B cell (primary cell): ENCODE data around the gene SIRT3. TPM values are rescaled to one million over a fixed set of nuclear protein-coding genes. Genes with fewer than 3 reads are reported as not detected.

ENCODE experiments used
- ATAC-seq: fragments of 200-7000 bp; cut with Tn5 transposase; one replicate; pipeline ENCODE4 v1.10.0; 2021; ENCODE audit warnings: low read depth, mild to moderate bottlenecking, moderate number of reproducible peaks, moderate library complexity
- CTCF ChIA-PET: fragments of 350-600 bp; sonication (Branson Sonifier 250); formaldehyde crosslinking; loops from one replicate; lab custom pipeline; 2021; ENCODE audit warnings: antibody characterized with exemption, inconsistent platforms; lab: Charles Lee
- POLR2A ChIA-PET: fragments of 350-600 bp; sonication (Branson Sonifier 250); formaldehyde crosslinking; loops from one replicate; lab custom pipeline; 2021; ENCODE audit warnings: antibody characterized with exemption; lab: Charles Lee
- DNase-seq: peaks from one replicate; pipeline ENCODE4 v3.0.0; 2013
- H2AFZ ChIP-seq: 2 replicates; pipeline ENCODE4 v1.6.1; 2012; ENCODE audit warnings: mild to moderate bottlenecking, low read depth, low read length; ENCODE audit not compliant: insufficient read depth, poor library complexity, severe bottlenecking
- H3K27ac ChIP-seq, 2 donors: 1 replicate in 1 of 2; 2 replicates in 1 of 2; pipeline ENCODE4 v1.5.1; 2012 to 2013; ENCODE audit warnings: low read length in 2 of 2, mild to moderate bottlenecking in 2 of 2, moderate library complexity in 1 of 2
- H3K27me3 ChIP-seq, 4 experiments: fragments of 200-600 bp in 1 of 4; sonication (generic) in 1 of 4; replicated peaks in 1 of 4; 1 replicate in 2 of 4; 2 replicates in 2 of 4; pipeline versions ENCODE4 v1.6.1 to v1.7.0; 2013 to 2016; ENCODE audit warnings: low read length in 3 of 4, mild to moderate bottlenecking in 2 of 4, mixed read lengths in 1 of 4, moderate library complexity in 1 of 4; ENCODE audit not compliant: insufficient read depth in 4 of 4, control insufficient read depth in 3 of 4; ENCODE audit errors: control extremely low read depth in 1 of 4
- H3K36me3 ChIP-seq, 2 experiments: replicated peaks in 1 of 2; 1 replicate in 1 of 2; 2 replicates in 1 of 2; pipeline versions ENCODE4 v1.6.1 to v1.7.1; 2013; ENCODE audit warnings: low read length in 1 of 2; ENCODE audit not compliant: insufficient read depth in 2 of 2, control insufficient read depth in 1 of 2; ENCODE audit errors: control extremely low read depth in 1 of 2, extremely low read depth in 1 of 2
- H3K4me1 ChIP-seq, 2 donors: fragments of 200-600 bp in 1 of 2; sonication (generic) in 1 of 2; 1 replicate in 1 of 2; 2 replicates in 1 of 2; pipeline versions ENCODE4 v1.5.1 to v1.6.1; 2013 to 2017; ENCODE audit warnings: low read length in 2 of 2; ENCODE audit not compliant: control insufficient read depth in 2 of 2, insufficient read depth in 2 of 2
- H3K4me2 ChIP-seq: replicated peaks from 2 replicates; pipeline ENCODE3; 2012; ENCODE audit warnings: mild to moderate bottlenecking, low read depth, low read length; ENCODE audit not compliant: poor library complexity, severe bottlenecking
- H3K4me3 ChIP-seq, 5 experiments: fragments of 200-600 bp in 1 of 5; sonication (generic) in 1 of 5; 1 replicate in 3 of 5; 2 replicates in 2 of 5; pipeline versions ENCODE4 v1.5.1 to v1.7.0; 2011 to 2016; ENCODE audit warnings: low read length in 4 of 5, mild to moderate bottlenecking in 4 of 5, low read depth in 2 of 5, control low read depth in 1 of 5, moderate library complexity in 1 of 5; ENCODE audit not compliant: insufficient read depth in 1 of 5; ENCODE audit errors: control extremely low read depth in 1 of 5, extremely low read depth in 1 of 5
- H3K79me2 ChIP-seq: fragments of 200-600 bp; sonication (generic); one replicate; pipeline ENCODE4 v1.6.0; 2016; ENCODE audit warnings: low read length; ENCODE audit not compliant: control insufficient read depth, insufficient read depth
- H3K9ac ChIP-seq: fragments of 200-600 bp; sonication (generic); 2 replicates; pipeline ENCODE4 v1.6.1; 2017; ENCODE audit warnings: mild to moderate bottlenecking, low read length, moderate library complexity
- H3K9me3 ChIP-seq, 3 donors: one replicate each; pipeline versions ENCODE4 v1.6.1 to v1.7.1; 2013; ENCODE audit warnings: low read length in 2 of 3; ENCODE audit not compliant: control insufficient read depth in 2 of 3, insufficient read depth in 1 of 3; ENCODE audit errors: control extremely low read depth in 1 of 3
- H4K20me1 ChIP-seq: 2 replicates; pipeline ENCODE4 v1.6.0; 2012; ENCODE audit warnings: mild to moderate bottlenecking, low read length; ENCODE audit not compliant: insufficient read depth, control insufficient read depth, poor library complexity, severe bottlenecking
- H3K27ac Mint-ChIP-seq: one replicate; pipeline ENCODE4 v1.8.0; 2021; ENCODE audit warnings: mixed read lengths
- H3K27me3 Mint-ChIP-seq: one replicate; pipeline ENCODE4 v1.8.0; 2021; ENCODE audit warnings: mixed read lengths
- H3K4me1 Mint-ChIP-seq: one replicate; pipeline ENCODE4 v1.8.0; 2021; ENCODE audit warnings: mixed read lengths
- H3K4me3 Mint-ChIP-seq: one replicate; pipeline ENCODE4 v1.8.0; 2021; ENCODE audit warnings: mixed read lengths
- H3K9me3 Mint-ChIP-seq: one replicate; pipeline ENCODE4 v1.8.0; 2022; ENCODE audit warnings: mixed read lengths; ENCODE audit not compliant: insufficient read depth
- CTCF ChIP-seq: fragments of 200-600 bp; IDR thresholded peaks from one replicate; pipeline ENCODE4 v1.8.0; 2022; ENCODE audit warnings: antibody characterized with exemption, mild to moderate bottlenecking
- EZH2 ChIP-seq: IDR thresholded peaks from 2 replicates; pipeline ENCODE4 v1.6.1; 2012; ENCODE audit warnings: borderline replicate concordance, low read depth, mild to moderate bottlenecking, moderate library complexity, low read length; ENCODE audit not compliant: insufficient read depth, poor library complexity, severe bottlenecking
- WGBS: methylation state at CpG from one replicate; pipeline ENCODE4 v1.1.5; 2013; ENCODE audit warnings: missing lambda C conversion rate; ENCODE audit not compliant: insufficient coverage; 5-methylcytosine and 5-hydroxymethylcytosine counted together
- intact Hi-C: fragments of 100-400 bp; cut with micrococcal nuclease; formaldehyde crosslinking; loops from one replicate; pipeline ENCODE4 v1.10.0; 2022
- polyA plus RNA-seq: library from polyadenylated mRNA; depleted of rRNA; stranded (reverse); fragments of >200 nt; gene quantifications from 2 replicates; pipeline ENCODE4 v1.2.3, GENCODE V29; 2012
- total RNA-seq, 2 donors: library from RNA; stranded (reverse); fragments of 120-200 nt in 1 of 2; gene quantifications; 1 replicate in 1 of 2; 2 replicates in 1 of 2; pipeline versions ENCODE4 v1.2.3 to v1.2.4, GENCODE V29; 2013 to 2022

The SIRT3 gene
- total and polyA plus RNA-seq, 2 donors (not counting 1 experiment from before 2014, with no cell fraction given): 22.9 to 27.9 TPM

GRCh38 chr11:224424-224823 lies 11.7 kb downstream of the SIRT3 start:
- Histone ChIP-seq H3K9me3 (no peaks in the 10 kb centered on the region), H3K36me3 (peaks cover 0 to 20% of the 10 kb centered on the region in 2 experiments), H3K79me2 (peaks cover 34% of the 10 kb centered on the region), H3K4me1 (no peaks in the 10 kb centered on the region), H3K9ac (no peak overlapping the region), H3K27me3 (no peaks in the 10 kb centered on the region), H3K4me2 (no peak overlapping the region), H2AFZ (no peak overlapping the region), H3K4me3 (no peak overlapping the region), H3K27ac (no peak overlapping the region), H4K20me1 (no peaks in the 10 kb centered on the region)
- TF ChIP-seq CTCF (no peak), EZH2 (no peak)
- Mint-ChIP-seq H3K9me3 (no peaks in the 10 kb centered on the region), H3K4me3 (no peak overlapping the region), H3K27me3 (no peaks in the 10 kb centered on the region), H3K27ac (no peak overlapping the region), H3K4me1 (peaks cover 6% of the 10 kb centered on the region)
- ChIA-PET POLR2A (no interaction called here), CTCF (no interaction called here)
- ATAC-seq (no peak), DNase-seq (no peak)
- intact Hi-C loops: no loop called here
- 92% methylated on average over 5 of the region's 7 CpGs for WGBS

GRCh38 chr11:223884-224283 lies 12.3 kb downstream of the SIRT3 start:
- whole genome bisulfite sequencing: 98% methylated on average over 7 of the region's 9 CpGs

More at GRCh38 chr11:223884-224283, 12.3 kb downstream of the SIRT3 start:
- H3K36me3 ChIP-seq: peaks cover 0 to 24% of the 10 kb centered on the region in 2 experiments
- Mint-ChIP-seq H3K27me3 (no peaks in the 10 kb centered on the region), H3K9me3 (no peaks in the 10 kb centered on the region), H3K4me3 (no peak overlapping the region), H3K4me1 (peaks cover 6% of the 10 kb centered on the region), H3K27ac (no peak overlapping the region)
- no peak for TF ChIP-seq EZH2
- no peak for TF ChIP-seq CTCF
- H3K79me2 ChIP-seq: peaks cover 31% of the 10 kb centered on the region
- H3K9me3 ChIP-seq: no peaks in the 10 kb centered on the region
- POLR2A ChIA-PET: no interaction called here
- no peak overlapping the region for H3K4me2 ChIP-seq
- CTCF ChIA-PET: no interaction called here
- no peak overlapping the region for H2AFZ ChIP-seq
- H3K27ac ChIP-seq: no peak overlapping the region
- no peak for DNase-seq
- intact Hi-C loops: no loop called here
- H3K9ac ChIP-seq: no peak overlapping the region
- no peaks in the 10 kb centered on the region for H3K4me1 ChIP-seq
- H3K27me3 ChIP-seq: no peaks in the 10 kb centered on the region
- no peak for ATAC-seq
- no peak overlapping the region for H3K4me3 ChIP-seq
- no peaks in the 10 kb centered on the region for H4K20me1 ChIP-seq
